HepG2 (cell line): ENCODE results near the gene PRMT2. TPM values are rescaled to one million over a fixed set of nuclear protein-coding genes. Genes with fewer than 3 reads are reported as not detected.

Experiments used
- ATAD3A ChIP-seq: sonication (generic); formaldehyde crosslinking; IDR thresholded peaks from 2 replicates; pipeline ENCODE4 v1.4.0; 2020; ENCODE audit warnings: missing genetic modification reagents
- ATM ChIP-seq: fragments of 450-650 bp; IDR thresholded peaks from 2 replicates; pipeline ENCODE4 v1.7.1; 2017; ENCODE audit warnings: mild to moderate bottlenecking, borderline replicate concordance
- FOXP1 ChIP-seq, 2 experiments: fragments of 450-650 bp in 1 of 2; IDR thresholded peaks; 2 replicates each; pipeline ENCODE4 v1.6.1; 2017 to 2018; ENCODE audit warnings: antibody characterized with exemption in 1 of 2
- NR2F2 ChIP-seq: IDR thresholded peaks from 2 replicates; pipeline ENCODE4 v1.6.1; 2012; ENCODE audit warnings: low read depth, inconsistent platforms, borderline replicate concordance
- SIN3B ChIP-seq: fragments of 150-350 bp; IDR thresholded peaks from 2 replicates; pipeline ENCODE4 v1.6.1; 2014; ENCODE audit warnings: low read length
- SOX5 ChIP-seq: IDR thresholded peaks from 2 replicates; pipeline ENCODE4 v1.6.1; 2016; ENCODE audit warnings: borderline replicate concordance
- SRSF9 ChIP-seq: fragments of 200-400 bp; formaldehyde crosslinking; IDR thresholded peaks from 2 replicates; pipeline ENCODE4 v1.6.1; 2018; ENCODE audit warnings: borderline replicate concordance, mild to moderate bottlenecking, low read depth, low read length; ENCODE audit not compliant: insufficient read depth, poor library complexity, severe bottlenecking
- ZBTB1 ChIP-seq: sonication (generic); formaldehyde crosslinking; IDR thresholded peaks from 2 replicates; pipeline ENCODE4 v1.4.0; 2020; ENCODE audit warnings: missing genetic modification reagents, borderline replicate concordance
- ZNF430 ChIP-seq: sonication (generic); formaldehyde crosslinking; IDR thresholded peaks from 2 replicates; pipeline ENCODE4 v1.9.0; 2021; ENCODE audit warnings: mild to moderate bottlenecking, missing genetic modification reagents
- polyA plus RNA-seq, 8 experiments: library from polyadenylated mRNA; depleted of rRNA in 3 of 8; stranded (reverse) in 7 of 8; unstranded in 1 of 8; fragments of >200 nt; fragmentation: Illumina TruSeq in 4 of 8; extraction: Trizol in 4 of 8; gene quantifications; 2 replicates each; pipeline versions ENCODE4 v1.2.1 to v1.2.3, GENCODE V29; 2011 to 2016; ENCODE audit warnings: low read depth in 4 of 8, missing spikeins in 1 of 8, mixed read lengths in 1 of 8; ENCODE audit not compliant: insufficient read depth in 1 of 8
- total RNA-seq, 5 experiments: library from RNA; depleted of rRNA; stranded (reverse); fragments of >200 nt; fragmentation: Illumina TruSeq; extraction: Trizol; gene quantifications; 2 replicates each; pipeline ENCODE4 v1.2.3, GENCODE V29; 2016; ENCODE audit warnings: low read depth in 1 of 5
- TF ChIP-seq, protein P1 (sequence below): sonication (generic); formaldehyde crosslinking; IDR thresholded peaks from 2 replicates; pipeline ENCODE4 v1.5.1; 2020; ENCODE audit warnings: mild to moderate bottlenecking, missing genetic modification reagents, moderate library complexity
- TF ChIP-seq, protein P2 (sequence below): sonication (generic); formaldehyde crosslinking; IDR thresholded peaks from 2 replicates; pipeline ENCODE4 v1.8.0; 2022; ENCODE audit warnings: mild to moderate bottlenecking, missing genetic modification reagents, moderate library complexity
- TF ChIP-seq, protein P3 (sequence below): sonication (generic); formaldehyde crosslinking; IDR thresholded peaks from 2 replicates; pipeline ENCODE4 v1.4.0; 2020; ENCODE audit warnings: mild to moderate bottlenecking, missing genetic modification reagents
- TF ChIP-seq, protein P4 (sequence below): sonication (generic); formaldehyde crosslinking; conservative IDR thresholded peaks from 2 replicates; pipeline ENCODE4 v1.8.0; 2022; ENCODE audit warnings: low read depth, missing genetic modification reagents
- TF ChIP-seq, protein P5 (sequence below): sonication (generic); formaldehyde crosslinking; IDR thresholded peaks from 2 replicates; pipeline ENCODE4 v1.4.0; 2020; ENCODE audit warnings: missing genetic modification reagents
- TF ChIP-seq, protein P6 (sequence below): sonication (generic); formaldehyde crosslinking; IDR thresholded peaks from 2 replicates; pipeline ENCODE4 v1.4.0; 2020; ENCODE audit warnings: missing genetic modification reagents, borderline replicate concordance

PRMT2 gene
- total and polyA plus RNA-seq, 2 of the 13 experiments (the other 11 are each of a cell fraction or from before 2014, with no cell fraction given) = 54.4 to 78.8 TPM

DNA sequence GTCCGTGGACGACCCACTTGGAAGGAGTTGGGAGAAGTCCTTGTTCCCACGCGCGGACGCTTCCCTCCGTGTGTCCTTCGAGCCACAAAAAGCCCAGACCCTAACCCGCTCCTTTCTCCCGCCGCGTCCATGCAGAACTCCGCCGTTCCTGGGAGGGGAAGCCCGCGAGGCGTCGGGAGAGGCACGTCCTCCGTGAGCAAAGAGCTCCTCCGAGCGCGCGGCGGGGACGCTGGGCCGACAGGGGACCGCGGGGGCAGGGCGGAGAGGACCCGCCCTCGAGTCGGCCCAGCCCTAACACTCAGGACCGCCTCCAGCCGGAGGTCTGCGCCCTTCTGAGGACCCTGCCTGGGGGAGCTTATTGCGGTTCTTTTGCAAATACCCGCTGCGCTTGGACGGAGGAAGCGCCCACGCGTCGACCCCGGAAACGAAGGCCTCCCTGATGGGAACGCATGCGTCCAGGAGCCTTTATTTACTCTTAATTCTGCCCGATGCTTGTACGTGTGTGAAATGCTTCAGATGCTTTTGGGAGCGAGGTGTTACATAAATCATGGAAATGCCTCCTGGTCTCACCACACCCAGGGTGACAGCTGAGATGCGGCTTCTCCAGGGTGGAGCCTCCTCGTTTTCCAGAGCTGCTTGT lies 32.4 kb downstream of the PRMT2 start (continued):
- TF ChIP-seq, protein P1, sequence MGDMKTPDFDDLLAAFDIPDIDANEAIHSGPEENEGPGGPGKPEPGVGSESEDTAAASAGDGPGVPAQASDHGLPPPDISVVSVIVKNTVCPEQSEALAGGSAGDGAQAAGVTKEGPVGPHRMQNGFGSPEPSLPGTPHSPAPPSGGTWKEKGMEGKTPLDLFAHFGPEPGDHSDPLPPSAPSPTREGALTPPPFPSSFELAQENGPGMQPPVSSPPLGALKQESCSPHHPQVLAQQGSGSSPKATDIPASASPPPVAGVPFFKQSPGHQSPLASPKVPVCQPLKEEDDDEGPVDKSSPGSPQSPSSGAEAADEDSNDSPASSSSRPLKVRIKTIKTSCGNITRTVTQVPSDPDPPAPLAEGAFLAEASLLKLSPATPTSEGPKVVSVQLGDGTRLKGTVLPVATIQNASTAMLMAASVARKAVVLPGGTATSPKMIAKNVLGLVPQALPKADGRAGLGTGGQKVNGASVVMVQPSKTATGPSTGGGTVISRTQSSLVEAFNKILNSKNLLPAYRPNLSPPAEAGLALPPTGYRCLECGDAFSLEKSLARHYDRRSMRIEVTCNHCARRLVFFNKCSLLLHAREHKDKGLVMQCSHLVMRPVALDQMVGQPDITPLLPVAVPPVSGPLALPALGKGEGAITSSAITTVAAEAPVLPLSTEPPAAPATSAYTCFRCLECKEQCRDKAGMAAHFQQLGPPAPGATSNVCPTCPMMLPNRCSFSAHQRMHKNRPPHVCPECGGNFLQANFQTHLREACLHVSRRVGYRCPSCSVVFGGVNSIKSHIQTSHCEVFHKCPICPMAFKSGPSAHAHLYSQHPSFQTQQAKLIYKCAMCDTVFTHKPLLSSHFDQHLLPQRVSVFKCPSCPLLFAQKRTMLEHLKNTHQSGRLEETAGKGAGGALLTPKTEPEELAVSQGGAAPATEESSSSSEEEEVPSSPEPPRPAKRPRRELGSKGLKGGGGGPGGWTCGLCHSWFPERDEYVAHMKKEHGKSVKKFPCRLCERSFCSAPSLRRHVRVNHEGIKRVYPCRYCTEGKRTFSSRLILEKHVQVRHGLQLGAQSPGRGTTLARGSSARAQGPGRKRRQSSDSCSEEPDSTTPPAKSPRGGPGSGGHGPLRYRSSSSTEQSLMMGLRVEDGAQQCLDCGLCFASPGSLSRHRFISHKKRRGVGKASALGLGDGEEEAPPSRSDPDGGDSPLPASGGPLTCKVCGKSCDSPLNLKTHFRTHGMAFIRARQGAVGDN (CRISPR knock-in tag) = peak; percentile 87
- TF ChIP-seq SRSF9 = no peak
- TF ChIP-seq, protein P2, sequence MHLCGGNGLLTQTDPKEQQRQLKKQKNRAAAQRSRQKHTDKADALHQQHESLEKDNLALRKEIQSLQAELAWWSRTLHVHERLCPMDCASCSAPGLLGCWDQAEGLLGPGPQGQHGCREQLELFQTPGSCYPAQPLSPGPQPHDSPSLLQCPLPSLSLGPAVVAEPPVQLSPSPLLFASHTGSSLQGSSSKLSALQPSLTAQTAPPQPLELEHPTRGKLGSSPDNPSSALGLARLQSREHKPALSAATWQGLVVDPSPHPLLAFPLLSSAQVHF (CRISPR knock-in tag) = no peak
- TF ChIP-seq, protein P3, sequence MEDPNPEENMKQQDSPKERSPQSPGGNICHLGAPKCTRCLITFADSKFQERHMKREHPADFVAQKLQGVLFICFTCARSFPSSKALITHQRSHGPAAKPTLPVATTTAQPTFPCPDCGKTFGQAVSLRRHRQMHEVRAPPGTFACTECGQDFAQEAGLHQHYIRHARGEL (CRISPR knock-in tag) = no peak
- TF ChIP-seq, protein P4, sequence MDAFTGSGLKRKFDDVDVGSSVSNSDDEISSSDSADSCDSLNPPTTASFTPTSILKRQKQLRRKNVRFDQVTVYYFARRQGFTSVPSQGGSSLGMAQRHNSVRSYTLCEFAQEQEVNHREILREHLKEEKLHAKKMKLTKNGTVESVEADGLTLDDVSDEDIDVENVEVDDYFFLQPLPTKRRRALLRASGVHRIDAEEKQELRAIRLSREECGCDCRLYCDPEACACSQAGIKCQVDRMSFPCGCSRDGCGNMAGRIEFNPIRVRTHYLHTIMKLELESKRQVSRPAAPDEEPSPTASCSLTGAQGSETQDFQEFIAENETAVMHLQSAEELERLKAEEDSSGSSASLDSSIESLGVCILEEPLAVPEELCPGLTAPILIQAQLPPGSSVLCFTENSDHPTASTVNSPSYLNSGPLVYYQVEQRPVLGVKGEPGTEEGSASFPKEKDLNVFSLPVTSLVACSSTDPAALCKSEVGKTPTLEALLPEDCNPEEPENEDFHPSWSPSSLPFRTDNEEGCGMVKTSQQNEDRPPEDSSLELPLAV = no peak
- TF ChIP-seq, protein P5, sequence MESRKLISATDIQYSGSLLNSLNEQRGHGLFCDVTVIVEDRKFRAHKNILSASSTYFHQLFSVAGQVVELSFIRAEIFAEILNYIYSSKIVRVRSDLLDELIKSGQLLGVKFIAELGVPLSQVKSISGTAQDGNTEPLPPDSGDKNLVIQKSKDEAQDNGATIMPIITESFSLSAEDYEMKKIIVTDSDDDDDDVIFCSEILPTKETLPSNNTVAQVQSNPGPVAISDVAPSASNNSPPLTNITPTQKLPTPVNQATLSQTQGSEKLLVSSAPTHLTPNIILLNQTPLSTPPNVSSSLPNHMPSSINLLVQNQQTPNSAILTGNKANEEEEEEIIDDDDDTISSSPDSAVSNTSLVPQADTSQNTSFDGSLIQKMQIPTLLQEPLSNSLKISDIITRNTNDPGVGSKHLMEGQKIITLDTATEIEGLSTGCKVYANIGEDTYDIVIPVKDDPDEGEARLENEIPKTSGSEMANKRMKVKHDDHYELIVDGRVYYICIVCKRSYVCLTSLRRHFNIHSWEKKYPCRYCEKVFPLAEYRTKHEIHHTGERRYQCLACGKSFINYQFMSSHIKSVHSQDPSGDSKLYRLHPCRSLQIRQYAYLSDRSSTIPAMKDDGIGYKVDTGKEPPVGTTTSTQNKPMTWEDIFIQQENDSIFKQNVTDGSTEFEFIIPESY (CRISPR knock-in tag) = no peak
- TF ChIP-seq NR2F2 = no peak
- no peak for TF ChIP-seq ATAD3A
- TF ChIP-seq SOX5 (CRISPR knock-in tag) = no peak
- no peak for TF ChIP-seq ZBTB1 (CRISPR knock-in tag)
- no peak for TF ChIP-seq ATM
- TF ChIP-seq FOXP1 (IDR thresholded peaks at IDR 0.05) = no peak
- TF ChIP-seq FOXP1 (CRISPR knock-in tag; IDR thresholded peaks at IDR 0.05) = no peak
- peak; percentile 70; the same call in 1 of the 2 replicates for TF ChIP-seq ZNF430 (CRISPR knock-in tag)
- no peak for TF ChIP-seq SIN3B
- TF ChIP-seq, protein P6, sequence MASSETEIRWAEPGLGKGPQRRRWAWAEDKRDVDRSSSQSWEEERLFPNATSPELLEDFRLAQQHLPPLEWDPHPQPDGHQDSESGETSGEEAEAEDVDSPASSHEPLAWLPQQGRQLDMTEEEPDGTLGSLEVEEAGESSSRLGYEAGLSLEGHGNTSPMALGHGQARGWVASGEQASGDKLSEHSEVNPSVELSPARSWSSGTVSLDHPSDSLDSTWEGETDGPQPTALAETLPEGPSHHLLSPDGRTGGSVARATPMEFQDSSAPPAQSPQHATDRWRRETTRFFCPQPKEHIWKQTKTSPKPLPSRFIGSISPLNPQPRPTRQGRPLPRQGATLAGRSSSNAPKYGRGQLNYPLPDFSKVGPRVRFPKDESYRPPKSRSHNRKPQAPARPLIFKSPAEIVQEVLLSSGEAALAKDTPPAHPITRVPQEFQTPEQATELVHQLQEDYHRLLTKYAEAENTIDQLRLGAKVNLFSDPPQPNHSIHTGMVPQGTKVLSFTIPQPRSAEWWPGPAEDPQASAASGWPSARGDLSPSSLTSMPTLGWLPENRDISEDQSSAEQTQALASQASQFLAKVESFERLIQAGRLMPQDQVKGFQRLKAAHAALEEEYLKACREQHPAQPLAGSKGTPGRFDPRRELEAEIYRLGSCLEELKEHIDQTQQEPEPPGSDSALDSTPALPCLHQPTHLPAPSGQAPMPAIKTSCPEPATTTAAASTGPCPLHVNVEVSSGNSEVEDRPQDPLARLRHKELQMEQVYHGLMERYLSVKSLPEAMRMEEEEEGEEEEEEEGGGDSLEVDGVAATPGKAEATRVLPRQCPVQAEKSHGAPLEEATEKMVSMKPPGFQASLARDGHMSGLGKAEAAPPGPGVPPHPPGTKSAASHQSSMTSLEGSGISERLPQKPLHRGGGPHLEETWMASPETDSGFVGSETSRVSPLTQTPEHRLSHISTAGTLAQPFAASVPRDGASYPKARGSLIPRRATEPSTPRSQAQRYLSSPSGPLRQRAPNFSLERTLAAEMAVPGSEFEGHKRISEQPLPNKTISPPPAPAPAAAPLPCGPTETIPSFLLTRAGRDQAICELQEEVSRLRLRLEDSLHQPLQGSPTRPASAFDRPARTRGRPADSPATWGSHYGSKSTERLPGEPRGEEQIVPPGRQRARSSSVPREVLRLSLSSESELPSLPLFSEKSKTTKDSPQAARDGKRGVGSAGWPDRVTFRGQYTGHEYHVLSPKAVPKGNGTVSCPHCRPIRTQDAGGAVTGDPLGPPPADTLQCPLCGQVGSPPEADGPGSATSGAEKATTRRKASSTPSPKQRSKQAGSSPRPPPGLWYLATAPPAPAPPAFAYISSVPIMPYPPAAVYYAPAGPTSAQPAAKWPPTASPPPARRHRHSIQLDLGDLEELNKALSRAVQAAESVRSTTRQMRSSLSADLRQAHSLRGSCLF (CRISPR knock-in tag) = no peak
